ENCODE results near the gene TTC9. TPM values are rescaled to one million over a fixed set of nuclear protein-coding genes. Genes with fewer than 3 reads are reported as not detected.

Gene TTC9
- total and polyA plus RNA-seq, 12 donors: 0.74 to 4.1 (median 1.7) TPM

- 84 to 89% (median 87%) methylated on average over 2 of the region's 2 CpGs for WGBS, 4 donors
- DNase-seq: no peak
- no peak overlapping the region for H3K27ac ChIP-seq
- TF ChIP-seq POLR2A (IDR thresholded peaks at IDR 0.05) (no peak), CTCF (IDR thresholded peaks at IDR 0.05) (no peak)
- H3K36me3 ChIP-seq (replicated peaks in 1 of 2): no peaks in the 10 kb centered on the region
- no peaks in the 10 kb centered on the region for H3K9me3 ChIP-seq (replicated peaks in 1 of 3)
- intact Hi-C loops (cut with DNase I): loop anchor here (10.0 kb wide), 3 partner anchors 113 to 777 kb away; no protein-coding TSS in a partner anchor
- peaks cover 12 to 20% of the 10 kb centered on the region in 2 donors for H3K4me1 ChIP-seq (replicated peaks in 1 of 2)
- H3K4me3 ChIP-seq: no peak overlapping the region
- no peaks in the 10 kb centered on the region for H3K27me3 ChIP-seq
These were observed 39.5 kb upstream of the TTC9 start for GRCh38 chr14:70602254-70602653.

DNA sequence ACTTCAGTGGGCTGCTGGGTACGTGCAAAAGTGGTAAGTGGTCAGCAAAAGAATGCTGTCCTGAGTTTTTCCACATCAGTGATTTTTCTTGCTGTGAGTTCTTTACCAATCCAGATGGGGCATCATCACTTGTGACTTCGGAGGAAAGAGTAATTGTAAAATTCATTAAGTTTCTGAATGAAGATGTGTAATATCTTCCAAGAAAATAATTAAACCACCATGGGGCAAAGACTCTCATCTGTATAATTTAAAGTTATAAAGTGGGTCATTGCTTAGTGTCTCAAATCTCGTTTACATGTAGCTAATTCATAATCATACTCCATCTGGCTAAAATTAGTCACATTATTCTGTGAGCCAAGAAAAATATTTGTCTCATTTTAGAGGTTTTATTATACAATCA lies 30.5 kb upstream of the TTC9 start:
- Histone ChIP-seq H3K9me3 (replicated peaks in 1 of 3) (no peaks in the 10 kb centered on the region), H3K27me3 (peaks cover 10% of the 10 kb centered on the region), H3K4me3 (no peak overlapping the region), H3K4me1 (replicated peaks in 1 of 2) (no peaks in the 10 kb centered on the region), H3K27ac (no peak overlapping the region), H3K36me3 (replicated peaks in 1 of 2) (no peaks in the 10 kb centered on the region)
- DNase-seq: no peak
- WGBS, 4 donors: 43 to 59% (median 53%) methylated on average over 3 of the region's 3 CpGs
- intact Hi-C loops (cut with DNase I): no loop called here
- TF ChIP-seq CTCF (IDR thresholded peaks at IDR 0.05) (no peak), POLR2A (IDR thresholded peaks at IDR 0.05) (no peak)

GRCh38 chr14:70616646-70617045 lies 25.1 kb upstream of the TTC9 start:
- WGBS, 4 donors: 83 to 91% (median 86%) methylated on average over 3 of the region's 3 CpGs
- H3K27ac ChIP-seq: no peak overlapping the region
- TF ChIP-seq POLR2A (IDR thresholded peaks at IDR 0.05): no peak
- no peak for TF ChIP-seq CTCF (IDR thresholded peaks at IDR 0.05)
- no peak overlapping the region for H3K4me3 ChIP-seq
- no peaks in the 10 kb centered on the region for H3K36me3 ChIP-seq (replicated peaks in 1 of 2)
- no peaks in the 10 kb centered on the region for H3K9me3 ChIP-seq (replicated peaks in 1 of 3)
- intact Hi-C loops (cut with DNase I): no loop called here
- no peaks in the 10 kb centered on the region for H3K27me3 ChIP-seq
- no peaks in the 10 kb centered on the region for H3K4me1 ChIP-seq (replicated peaks in 1 of 2)
- DNase-seq: no peak

DNA sequence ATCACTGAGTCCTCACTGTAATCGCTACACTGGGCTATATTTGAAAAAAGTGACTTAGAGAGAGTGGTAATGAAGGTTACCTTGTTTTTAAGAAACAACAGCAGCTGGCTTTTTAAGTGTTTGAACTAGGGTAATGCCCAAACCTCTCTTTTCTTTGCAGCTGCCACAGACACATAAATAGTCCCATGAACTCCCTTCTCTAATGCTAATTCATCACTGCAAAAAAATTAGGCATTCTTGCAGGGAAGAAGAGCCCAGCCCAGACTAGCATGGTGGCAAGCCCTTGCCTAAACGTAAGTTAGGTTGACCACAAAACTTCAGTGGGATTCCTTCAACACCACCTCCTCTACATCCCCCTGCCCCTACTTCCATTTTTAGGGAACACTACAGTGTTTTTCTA lies 23.4 kb upstream of the TTC9 start:
- no peak overlapping the region for H3K4me3 ChIP-seq
- no peaks in the 10 kb centered on the region for H3K9me3 ChIP-seq (replicated peaks in 1 of 3)
- 53 to 77% (median 70%) methylated on average over 2 of the region's 2 CpGs for WGBS, 4 donors
- no peak overlapping the region for H3K27ac ChIP-seq
- no peaks in the 10 kb centered on the region for H3K36me3 ChIP-seq (replicated peaks in 1 of 2)
- H3K4me1 ChIP-seq (replicated peaks in 1 of 2): no peaks in the 10 kb centered on the region
- intact Hi-C loops (cut with DNase I): no loop called here
- no peak for TF ChIP-seq CTCF (IDR thresholded peaks at IDR 0.05)
- TF ChIP-seq POLR2A (IDR thresholded peaks at IDR 0.05): no peak
- DNase-seq: no peak
- no peaks in the 10 kb centered on the region for H3K27me3 ChIP-seq
